GM23248 (cell line): Measurements from ENCODE around the gene MVB12B. TPM values are rescaled to one million over a fixed set of nuclear protein-coding genes. Genes with fewer than 3 reads are reported as not detected.
A peak's percentile ranks its signal among the peaks of the same experiment; 100 is the strongest.

Experiments used
- DNase-seq: peaks from one replicate; pipeline ENCODE4 v3.0.0-alpha.2; 2015
- H2AFZ ChIP-seq: fragments of 200-600 bp; sonication (generic); 2 replicates; pipeline ENCODE4 v1.6.1; 2016; ENCODE audit warnings: antibody characterized with exemption
- H3F3A ChIP-seq: fragments of 200-600 bp; sonication (generic); 2 replicates; pipeline ENCODE4 v1.6.1; 2016; ENCODE audit warnings: mild to moderate bottlenecking, antibody characterized with exemption, mixed run types; ENCODE audit not compliant: insufficient read depth
- H3K27ac ChIP-seq: fragments of 200-600 bp; sonication (generic); 2 replicates; pipeline ENCODE4 v1.5.1; 2016; ENCODE audit warnings: mild to moderate bottlenecking
- H3K27me3 ChIP-seq: fragments of 200-600 bp; sonication (generic); replicated peaks from 2 replicates; pipeline ENCODE4 v1.6.1; 2016; ENCODE audit warnings: mild to moderate bottlenecking; ENCODE audit not compliant: insufficient read depth
- H3K36me3 ChIP-seq: fragments of 200-600 bp; sonication (generic); 2 replicates; pipeline ENCODE4 v1.6.1; 2016; ENCODE audit warnings: low read depth, mild to moderate bottlenecking
- H3K4me1 ChIP-seq: fragments of 200-600 bp; sonication (generic); 2 replicates; pipeline ENCODE4 v1.6.1; 2016; ENCODE audit warnings: mild to moderate bottlenecking; ENCODE audit not compliant: insufficient read depth
- H3K4me2 ChIP-seq: fragments of 200-600 bp; sonication (generic); one replicate; pipeline ENCODE4 v1.6.1; 2016; ENCODE audit warnings: mild to moderate bottlenecking; ENCODE audit not compliant: unreplicated experiment
- H3K4me3 ChIP-seq: fragments of 200-600 bp; sonication (generic); 2 replicates; pipeline ENCODE4 v1.5.1; 2016; ENCODE audit warnings: mild to moderate bottlenecking
- H3K79me2 ChIP-seq: fragments of 200-600 bp; sonication (generic); 2 replicates; pipeline ENCODE4 v1.6.1; 2016; ENCODE audit warnings: mild to moderate bottlenecking; ENCODE audit not compliant: insufficient read depth
- H3K9ac ChIP-seq: fragments of 200-600 bp; sonication (generic); 2 replicates; pipeline ENCODE4 v1.6.1; 2016; ENCODE audit warnings: mild to moderate bottlenecking
- H3K9me2 ChIP-seq: fragments of 200-600 bp; sonication (generic); 2 replicates; pipeline ENCODE4 v1.6.1; 2016; ENCODE audit warnings: mixed run types, mild to moderate bottlenecking, moderate library complexity; ENCODE audit not compliant: insufficient read depth
- H3K9me3 ChIP-seq: fragments of 200-600 bp; sonication (generic); one replicate; pipeline ENCODE4 v1.6.1; 2017; ENCODE audit warnings: low read depth
- H4K20me1 ChIP-seq: fragments of 200-600 bp; sonication (generic); 2 replicates; pipeline ENCODE4 v1.6.0; 2016; ENCODE audit not compliant: insufficient read depth
- EZH2 ChIP-seq: fragments of 200-600 bp; sonication (generic); IDR thresholded peaks from 2 replicates; pipeline ENCODE4 v1.6.1; 2018; ENCODE audit warnings: antibody characterized with exemption, mild to moderate bottlenecking; ENCODE audit not compliant: insufficient read depth, poor library complexity, severe bottlenecking
- EZH2phosphoT487 ChIP-seq: fragments of 200-600 bp; sonication (generic); IDR thresholded peaks from 2 replicates; pipeline ENCODE4 v1.6.1; 2018; ENCODE audit warnings: antibody characterized with exemption, moderate library complexity, mild to moderate bottlenecking, low read depth; ENCODE audit not compliant: insufficient read depth
- WGBS, 2 experiments: methylation state at CpG; one replicate each; pipeline ENCODE4 v1.1.6; 2015 to 2017; ENCODE audit warnings: low lambda C conversion rate in 2 of 2, low coverage in 1 of 2; ENCODE audit errors: missing lambda C conversion rate in 2 of 2; 5-methylcytosine and 5-hydroxymethylcytosine counted together
- in situ Hi-C: fragments of 300-500 bp; cut with MboI; formaldehyde crosslinking; loops from 2 replicates; pipeline ENCODE4 v1.15.0; 2020
- polyA plus RNA-seq: library from polyadenylated mRNA; unstranded; fragments of >200 nt; fragmentation: Nextera tagmentation; extraction: Ambion mirVana; gene quantifications from 2 replicates; pipeline ENCODE4 v1.2.1, GENCODE V29; 2016
- total RNA-seq: library from RNA; depleted of rRNA; stranded (reverse); fragments of >200 nt; shearing (Covaris generic); gene quantifications from 2 replicates; pipeline ENCODE4 v1.2.3, GENCODE V29; 2014

Gene MVB12B
- total and polyA plus RNA-seq, 2 experiments from 2014 or later, result 2.4 to 5.5 TPM

GRCh38 chr9:126301196-126301595 lies 25.4 kb upstream of the MVB12B start:
- in situ Hi-C loops, result loop anchor here (5.0 to 10.0 kb wide), 2 partner anchors 96 to 194 kb away; no protein-coding TSS in a partner anchor
- 92 to 93% methylated on average over 3 of the region's 3 CpGs for WGBS, 2 experiments
- no peak for TF ChIP-seq EZH2phosphoT487
- no peak for TF ChIP-seq EZH2

GRCh38 chr9:126301985-126302603 lies 24.5 kb upstream of the MVB12B start:
- peak overlapping the region; percentile 9; the same call in 1 of the 2 replicates for H2AFZ ChIP-seq
- DNase-seq, result peak; percentile 80
- H3K9me2 ChIP-seq, result no peaks in the 10 kb centered on the region
- H3F3A ChIP-seq, result no peaks in the 10 kb centered on the region
- H3K9ac ChIP-seq, result no peak overlapping the region
- in situ Hi-C loops, result loop anchor here (5.0 to 10.0 kb wide), 2 partner anchors 95 to 193 kb away; no protein-coding TSS in a partner anchor
- no peaks in the 10 kb centered on the region for H3K79me2 ChIP-seq
- no peak overlapping the region for H3K27ac ChIP-seq
- H3K36me3 ChIP-seq, result no peaks in the 10 kb centered on the region
- no peaks in the 10 kb centered on the region for H3K9me3 ChIP-seq
- WGBS, 2 experiments, result 11% methylated on average over 4 of the region's 4 CpGs
- H3K27me3 ChIP-seq, result no peaks in the 10 kb centered on the region
- TF ChIP-seq EZH2phosphoT487 (no peak), EZH2 (no peak)
- H4K20me1 ChIP-seq, result no peaks in the 10 kb centered on the region
- no peak overlapping the region for H3K4me2 ChIP-seq
- no peak overlapping the region for H3K4me3 ChIP-seq
- H3K4me1 ChIP-seq, result no peaks in the 10 kb centered on the region

More at GRCh38 chr9:126301196-126301595, 25.4 kb upstream of the MVB12B start:
- DNase-seq, result no peak
- no peak overlapping the region for H2AFZ ChIP-seq
- no peaks in the 10 kb centered on the region for H4K20me1 ChIP-seq
- H3K79me2 ChIP-seq, result no peaks in the 10 kb centered on the region
- H3K27ac ChIP-seq, result no peak overlapping the region
- H3K9me3 ChIP-seq, result no peaks in the 10 kb centered on the region
- H3K4me2 ChIP-seq, result no peak overlapping the region
- H3K9me2 ChIP-seq, result no peaks in the 10 kb centered on the region
- H3K9ac ChIP-seq, result no peak overlapping the region
- no peaks in the 10 kb centered on the region for H3F3A ChIP-seq
- no peak overlapping the region for H3K4me3 ChIP-seq
- no peaks in the 10 kb centered on the region for H3K4me1 ChIP-seq
- H3K27me3 ChIP-seq, result no peaks in the 10 kb centered on the region
- no peaks in the 10 kb centered on the region for H3K36me3 ChIP-seq

GRCh38 chr9:126302730-126303129 lies 23.9 kb upstream of the MVB12B start:
- 67 to 83% methylated on average over 1 of the region's 1 CpG for WGBS, 2 experiments
- Histone ChIP-seq H3K4me1 (no peaks in the 10 kb centered on the region), H3K4me2 (no peak overlapping the region), H3K36me3 (no peaks in the 10 kb centered on the region), H3F3A (no peaks in the 10 kb centered on the region), H3K4me3 (no peak overlapping the region), H3K9ac (no peak overlapping the region), H3K79me2 (no peaks in the 10 kb centered on the region), H2AFZ (no peak overlapping the region), H3K9me3 (no peaks in the 10 kb centered on the region), H3K27me3 (no peaks in the 10 kb centered on the region), H3K27ac (no peak overlapping the region), H4K20me1 (no peaks in the 10 kb centered on the region), H3K9me2 (no peaks in the 10 kb centered on the region)
- no peak for TF ChIP-seq EZH2phosphoT487
- TF ChIP-seq EZH2, result no peak
- in situ Hi-C loops, result loop anchor here (5.0 to 10.0 kb wide), 2 partner anchors 95 to 192 kb away; no protein-coding TSS in a partner anchor
- DNase-seq, result no peak

DNA sequence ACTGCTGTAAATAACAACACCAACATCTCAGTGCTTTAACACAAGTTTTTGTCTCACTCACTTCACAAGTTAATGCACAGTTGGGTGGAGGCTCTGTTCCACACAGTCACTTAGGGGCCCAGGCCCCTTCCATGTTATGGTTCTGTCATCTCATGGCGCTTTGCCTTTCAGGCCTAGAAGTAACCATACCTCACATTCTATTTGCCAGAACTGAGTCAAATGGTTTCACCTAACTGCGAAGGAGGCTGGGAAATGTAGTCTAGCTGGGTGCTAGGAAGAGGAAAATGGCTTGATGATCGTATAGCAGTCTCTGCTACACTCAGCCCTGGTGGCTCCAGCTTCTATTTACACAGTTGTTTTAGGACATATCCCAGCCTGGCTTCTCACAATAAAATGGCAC lies 23.1 kb upstream of the MVB12B start:
- Histone ChIP-seq H3K79me2 (no peaks in the 10 kb centered on the region), H3K4me2 (no peak overlapping the region), H3K4me3 (no peak overlapping the region), H3K4me1 (no peaks in the 10 kb centered on the region), H3K27ac (no peak overlapping the region), H3K9me2 (no peaks in the 10 kb centered on the region), H3K36me3 (no peaks in the 10 kb centered on the region), H3K9ac (no peak overlapping the region), H2AFZ (no peak overlapping the region), H3F3A (no peaks in the 10 kb centered on the region), H3K27me3 (no peaks in the 10 kb centered on the region), H3K9me3 (no peaks in the 10 kb centered on the region), H4K20me1 (no peaks in the 10 kb centered on the region)
- TF ChIP-seq EZH2phosphoT487, result no peak
- no peak for TF ChIP-seq EZH2
- in situ Hi-C loops, result loop anchor here (5.0 to 10.0 kb wide), 2 partner anchors 94 to 191 kb away; no protein-coding TSS in a partner anchor
- DNase-seq, result no peak
- WGBS, 2 experiments, result 99 to 100% methylated on average over 3 of the region's 3 CpGs
